ENCODE results near the gene PRSS50. TPM values are rescaled to one million over a fixed set of nuclear protein-coding genes. Genes with fewer than 3 reads are reported as not detected.

PRSS50 gene
- polyA plus RNA-seq, 1 experiment, result not detected

DNA sequence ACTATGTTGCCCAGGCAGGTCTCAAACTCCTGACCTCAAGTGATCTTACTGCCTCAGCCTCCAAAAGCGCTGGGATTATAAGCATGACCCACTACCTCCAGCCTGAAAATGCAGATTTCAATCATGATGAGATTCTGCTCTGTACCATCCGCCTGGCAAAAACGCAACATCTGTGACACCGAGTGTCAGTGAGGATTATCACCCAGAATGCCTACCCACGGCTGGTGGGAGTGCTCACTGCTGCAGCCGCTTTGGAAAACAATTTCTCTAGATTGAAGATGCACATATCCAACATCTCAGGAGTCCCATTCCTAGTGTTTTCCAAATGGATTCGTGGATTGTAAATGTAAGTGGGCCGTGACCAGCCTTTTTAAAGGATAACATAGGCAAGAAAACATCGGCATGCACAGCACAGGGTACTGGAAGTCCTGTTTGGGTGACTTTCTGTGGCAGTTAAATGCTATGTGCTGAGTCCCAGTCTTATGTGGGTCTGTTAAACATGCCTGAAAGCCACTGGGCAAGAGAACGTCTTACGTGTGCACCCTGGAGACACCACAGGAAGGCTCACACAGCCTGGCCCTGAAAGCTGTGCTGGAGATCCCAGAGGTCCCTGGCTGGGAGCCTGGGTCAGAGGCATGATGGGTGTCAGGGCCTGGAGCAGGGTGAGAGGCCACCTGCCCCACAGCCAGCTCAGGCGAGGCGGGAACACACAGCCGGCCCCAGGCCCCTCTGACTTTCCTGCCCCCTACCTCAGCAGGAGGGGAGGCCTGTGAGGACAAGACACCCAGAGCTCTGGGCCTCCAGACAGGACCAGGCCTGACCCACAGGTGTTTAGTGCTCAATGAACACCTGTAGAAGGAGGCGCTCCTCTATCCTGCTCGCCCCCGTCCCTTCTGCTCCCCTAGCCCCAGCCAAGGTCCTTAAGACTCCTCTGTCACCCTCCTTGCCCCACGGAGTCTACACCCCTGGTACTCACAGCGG is 918 bp downstream of the PRSS50 start:
- ChIA-PET POLR2A (no interaction called here), CTCF (no interaction called here)

DNA sequence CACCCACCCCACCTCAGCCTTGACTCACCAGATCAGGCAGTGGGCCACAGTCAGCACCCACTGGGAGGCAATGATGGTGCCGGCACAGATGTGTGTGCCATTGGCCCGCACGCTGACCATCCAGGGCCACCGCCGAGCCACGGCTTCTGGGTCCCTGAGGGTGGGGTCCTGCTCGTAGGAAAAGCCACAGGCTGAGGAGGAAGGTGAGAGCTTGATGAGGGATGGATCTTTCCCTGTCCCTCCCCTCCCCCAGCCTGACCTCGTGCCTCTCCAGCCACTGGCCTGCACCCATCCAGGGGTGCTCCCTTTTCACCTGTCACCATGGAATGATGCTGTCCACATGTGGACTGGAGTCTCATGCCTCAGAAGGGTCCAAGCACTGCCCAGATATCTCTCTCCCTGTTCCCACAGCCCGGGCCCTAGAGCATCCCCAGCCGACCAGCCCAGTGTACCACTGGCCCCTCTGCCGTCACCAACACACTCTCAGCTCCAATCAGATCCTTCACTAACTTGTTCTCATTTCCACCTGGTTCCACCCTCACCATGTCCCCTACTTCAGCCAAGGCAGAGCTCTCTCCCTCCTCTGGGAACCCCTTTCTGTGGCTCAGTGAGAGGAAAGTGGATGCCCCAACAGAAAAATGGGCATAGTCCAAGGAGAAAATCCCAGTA is 2.0 kb downstream of the PRSS50 start:
- ChIA-PET POLR2A (no interaction called here), CTCF (interaction anchor here (0.7 to 1.5 kb wide), 4 partner anchors 8 to 202 kb away, joined by 3 to 15 read pairs (median 3); no protein-coding TSS in a partner anchor)
- DNase-seq (ENCODE audit: low read depth), result no peak
- Histone ChIP-seq H3K36me3 (ENCODE audit: control insufficient read depth, insufficient read depth, low read length) (no peaks in the 10 kb centered on the region), H3K27me3 (ENCODE audit: control insufficient read depth, insufficient read depth, low read length) (peaks cover 3% of the 10 kb centered on the region), H3K4me3 (ENCODE audit: low read depth, low read length) (no peak overlapping the region)
- TF ChIP-seq, protein P1, sequence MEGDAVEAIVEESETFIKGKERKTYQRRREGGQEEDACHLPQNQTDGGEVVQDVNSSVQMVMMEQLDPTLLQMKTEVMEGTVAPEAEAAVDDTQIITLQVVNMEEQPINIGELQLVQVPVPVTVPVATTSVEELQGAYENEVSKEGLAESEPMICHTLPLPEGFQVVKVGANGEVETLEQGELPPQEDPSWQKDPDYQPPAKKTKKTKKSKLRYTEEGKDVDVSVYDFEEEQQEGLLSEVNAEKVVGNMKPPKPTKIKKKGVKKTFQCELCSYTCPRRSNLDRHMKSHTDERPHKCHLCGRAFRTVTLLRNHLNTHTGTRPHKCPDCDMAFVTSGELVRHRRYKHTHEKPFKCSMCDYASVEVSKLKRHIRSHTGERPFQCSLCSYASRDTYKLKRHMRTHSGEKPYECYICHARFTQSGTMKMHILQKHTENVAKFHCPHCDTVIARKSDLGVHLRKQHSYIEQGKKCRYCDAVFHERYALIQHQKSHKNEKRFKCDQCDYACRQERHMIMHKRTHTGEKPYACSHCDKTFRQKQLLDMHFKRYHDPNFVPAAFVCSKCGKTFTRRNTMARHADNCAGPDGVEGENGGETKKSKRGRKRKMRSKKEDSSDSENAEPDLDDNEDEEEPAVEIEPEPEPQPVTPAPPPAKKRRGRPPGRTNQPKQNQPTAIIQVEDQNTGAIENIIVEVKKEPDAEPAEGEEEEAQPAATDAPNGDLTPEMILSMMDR (IDR thresholded peaks at IDR 0.05; ENCODE audit: insufficient read depth, low read depth, low read length), result no peak

More for the DNA sequence above, 918 bp downstream of the PRSS50 start:
- TF ChIP-seq, protein P1 (IDR thresholded peaks at IDR 0.05; ENCODE audit: insufficient read depth, low read depth, low read length), result no peak
- H3K27me3 ChIP-seq (ENCODE audit: control insufficient read depth, insufficient read depth, low read length), result peaks cover 3% of the 10 kb centered on the region
- no peak overlapping the region for H3K4me3 ChIP-seq (ENCODE audit: low read depth, low read length)
- no peaks in the 10 kb centered on the region for H3K36me3 ChIP-seq (ENCODE audit: control insufficient read depth, insufficient read depth, low read length)
- DNase-seq (ENCODE audit: low read depth), result no peak

DNA sequence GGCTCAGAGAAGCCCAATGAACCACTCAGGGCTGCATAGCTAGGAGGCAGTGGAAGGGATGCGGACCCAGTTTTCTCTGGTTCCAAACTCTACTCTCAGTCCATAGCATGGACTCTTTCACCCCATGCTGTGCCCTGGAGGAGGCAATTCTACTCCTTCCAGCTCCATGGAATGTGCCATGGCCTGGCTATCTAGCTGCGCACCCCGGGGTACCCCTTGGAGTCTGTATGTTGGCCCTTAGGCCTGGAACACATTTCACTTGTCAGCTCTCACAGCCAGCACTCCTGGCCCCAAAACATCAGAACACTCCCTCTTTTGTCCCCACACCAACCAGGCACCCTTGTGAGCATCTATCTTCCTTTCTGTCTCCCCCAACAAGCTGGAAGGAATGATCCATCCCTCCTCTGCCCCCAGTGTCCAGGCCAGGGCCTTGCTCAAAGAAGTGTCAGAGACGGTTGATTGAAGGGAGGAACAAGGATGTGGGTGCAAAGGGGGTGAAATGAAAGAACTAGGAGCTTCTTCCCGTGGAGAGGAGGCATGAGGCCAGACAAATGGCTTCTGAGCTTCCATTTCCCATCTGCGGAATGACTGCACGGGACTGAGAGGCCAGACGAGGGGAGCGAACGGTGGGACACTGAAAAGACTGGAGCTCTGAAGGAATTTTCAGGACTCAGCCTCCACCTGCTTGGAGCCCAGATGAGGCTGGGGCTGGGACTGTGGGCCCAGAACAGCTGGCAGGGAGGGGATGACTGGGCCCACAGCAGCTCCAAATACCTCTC is 2.8 kb downstream of the PRSS50 start:
- no peaks in the 10 kb centered on the region for H3K36me3 ChIP-seq (ENCODE audit: control insufficient read depth, insufficient read depth, low read length)
- TF ChIP-seq, protein P1 (IDR thresholded peaks at IDR 0.05; ENCODE audit: insufficient read depth, low read depth, low read length), result no peak
- DNase-seq (ENCODE audit: low read depth), result no peak
- peaks cover 3% of the 10 kb centered on the region for H3K27me3 ChIP-seq (ENCODE audit: control insufficient read depth, insufficient read depth, low read length)
- ChIA-PET POLR2A (no interaction called here), CTCF (interaction anchor here (0.7 to 1.5 kb wide), 5 partner anchors 8 to 202 kb away, joined by 3 to 15 read pairs (median 3); no protein-coding TSS in a partner anchor)
- no peak overlapping the region for H3K4me3 ChIP-seq (ENCODE audit: low read depth, low read length)

DNA sequence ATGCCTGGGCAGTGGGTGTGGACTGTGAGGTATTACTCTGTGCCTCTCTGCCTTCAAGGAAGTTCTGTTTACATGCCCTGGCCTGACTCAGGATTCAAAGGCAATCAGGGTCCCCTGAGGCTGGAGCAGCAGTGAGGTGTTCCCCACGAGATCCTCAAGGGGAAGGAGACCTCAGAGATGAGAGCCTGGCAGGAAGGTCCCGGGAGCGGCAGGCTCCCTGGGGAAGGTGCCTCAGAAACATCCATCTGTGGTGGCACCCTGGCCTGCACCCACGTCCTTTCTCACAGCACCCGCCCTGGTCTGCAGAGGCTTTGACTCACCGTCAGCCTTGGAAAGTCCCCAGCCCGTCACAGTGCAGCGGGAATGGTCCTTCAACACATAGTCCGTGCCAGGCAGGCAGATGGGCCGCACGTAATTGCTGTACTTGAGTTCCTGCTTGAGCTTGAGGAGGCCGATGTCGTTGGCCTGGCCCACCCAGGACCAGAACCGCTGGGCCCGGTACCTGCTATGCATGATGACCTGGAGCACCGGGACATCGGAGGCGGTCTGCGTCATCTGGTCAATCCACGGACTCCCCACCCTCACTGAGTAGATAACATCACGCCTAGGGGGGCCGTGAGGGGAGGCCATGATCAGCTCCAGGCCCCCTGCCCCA is 3.6 kb downstream of the PRSS50 start:
- Histone ChIP-seq H3K36me3 (ENCODE audit: control insufficient read depth, insufficient read depth, low read length) (no peaks in the 10 kb centered on the region), H3K27me3 (ENCODE audit: control insufficient read depth, insufficient read depth, low read length) (peaks cover 3% of the 10 kb centered on the region), H3K4me3 (ENCODE audit: low read depth, low read length) (no peak overlapping the region)
- CTCF ChIA-PET, result interaction anchor here (1.3 to 1.4 kb wide), 2 partner anchors 9 to 84 kb away, joined by 3 read pairs; no protein-coding TSS in a partner anchor
- POLR2A ChIA-PET, result no interaction called here
- TF ChIP-seq, protein P1 (IDR thresholded peaks at IDR 0.05; ENCODE audit: insufficient read depth, low read depth, low read length), result no peak
- no peak for DNase-seq (ENCODE audit: low read depth)
